Hepatocyte (in vitro differentiated cells): ENCODE measurements around the gene ARMC8.

Source experiments
- CTCF ChIP-seq: fragments of 200-600 bp; sonication (generic); IDR thresholded peaks from 2 replicates; pipeline ENCODE4 v1.5.1; 2016; ENCODE audit warnings: antibody characterized with exemption, mild to moderate bottlenecking; ENCODE audit not compliant: poor library complexity
- EZH2 ChIP-seq: fragments of 200-600 bp; sonication (generic); IDR thresholded peaks from 2 replicates; pipeline ENCODE4 v1.6.1; 2016; ENCODE audit warnings: antibody characterized with exemption, mild to moderate bottlenecking, borderline replicate concordance
- EZH2phosphoT487 ChIP-seq: fragments of 200-600 bp; sonication (generic); IDR thresholded peaks from one replicate; pipeline ENCODE4 v1.6.1; 2018; ENCODE audit warnings: antibody characterized with exemption, mild to moderate bottlenecking, low read depth, moderate library complexity; ENCODE audit not compliant: unreplicated experiment, severe bottlenecking

GRCh38 chr3:138186221-138186620, 880 bp upstream of the ARMC8 start:
- TF ChIP-seq CTCF (no peak), EZH2 (no peak), EZH2phosphoT487 (no peak)
